DMS153 treated with DMSO at 0.1 percent for 48 hours (cell line): Measurements from ENCODE around the gene TMEM72.
A peak's percentile ranks its signal among the peaks of the same experiment; 100 is the strongest.

ENCODE experiments used
- DNase-seq: peaks from one replicate; lab custom pipeline; 2025; ENCODE audit not compliant: unreplicated experiment; lab: John Stamatoyannopoulos, UW

The TMEM72 gene

DNA sequence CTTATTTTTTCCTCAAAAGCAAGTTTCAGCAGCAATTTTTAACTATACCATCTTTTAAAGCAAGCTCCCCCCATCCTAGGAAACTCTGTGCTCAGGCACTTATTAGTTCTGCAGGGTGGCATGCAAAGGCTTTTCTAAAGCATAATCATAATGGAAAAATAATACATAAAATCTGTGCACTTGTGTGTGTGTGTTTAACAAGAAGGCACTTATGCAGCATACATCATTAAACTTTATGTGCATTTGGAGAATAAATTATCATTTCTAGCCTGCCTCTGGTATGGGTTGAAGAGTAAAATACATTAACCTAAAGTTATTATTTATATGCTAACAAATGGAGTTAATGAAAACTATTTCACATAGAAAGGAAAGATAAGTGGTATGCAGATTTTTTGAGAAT, 42.9 kb downstream of the TMEM72 start:
- no peak for DNase-seq

DNA sequence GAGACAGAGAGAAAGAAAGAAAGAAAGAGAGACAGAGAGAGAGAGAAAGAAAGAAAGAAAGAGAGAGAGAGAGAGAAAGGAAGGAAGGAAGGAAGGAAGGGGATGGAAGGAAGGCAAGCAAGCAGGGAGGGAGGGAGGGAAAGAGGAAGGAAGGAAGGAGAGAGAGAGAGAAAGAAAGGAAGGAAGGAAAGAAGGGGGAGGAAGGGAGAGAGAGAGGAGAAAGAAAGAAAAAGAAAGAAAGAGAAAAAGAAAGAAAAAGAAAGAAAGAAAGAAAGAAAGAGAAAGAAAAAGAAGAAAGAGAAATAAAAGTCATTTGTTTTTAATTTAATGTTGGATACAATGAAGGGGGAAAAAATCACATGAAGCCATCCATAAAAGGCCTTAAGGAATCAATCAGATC, 43.8 kb downstream of the TMEM72 start:
- DNase-seq: no peak

DNA sequence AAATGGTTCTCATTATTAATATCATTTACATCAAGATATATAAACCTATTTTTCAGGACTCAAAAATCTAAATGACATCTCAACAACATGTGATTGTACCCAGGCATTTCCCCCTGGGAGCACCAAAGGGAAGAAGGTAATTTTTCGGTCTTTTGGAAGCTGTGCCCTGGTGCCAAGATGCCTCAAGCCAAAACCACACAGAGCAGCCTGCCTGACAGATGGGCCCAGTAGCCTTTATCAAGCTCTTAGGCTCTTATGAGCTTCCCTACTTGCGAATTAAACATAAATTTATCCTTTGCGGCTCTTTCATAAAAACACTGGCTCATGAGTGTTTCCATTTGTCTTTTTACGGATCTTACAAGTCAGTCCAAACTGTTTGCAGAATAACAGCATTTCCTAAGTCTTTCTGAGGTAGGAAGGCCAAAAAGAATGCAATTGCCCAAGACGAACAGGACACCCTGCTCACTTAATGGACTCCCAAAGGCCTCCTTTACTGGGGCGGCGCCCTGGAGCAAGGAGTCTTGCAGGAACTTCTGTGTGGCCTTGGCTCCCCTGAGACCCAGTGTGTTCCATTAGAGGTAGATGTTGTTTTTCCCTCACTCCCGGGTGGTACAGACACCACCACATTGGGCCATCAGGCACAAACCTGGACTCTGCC, 44.4 kb downstream of the TMEM72 start:
- DNase-seq: no peak

DNA sequence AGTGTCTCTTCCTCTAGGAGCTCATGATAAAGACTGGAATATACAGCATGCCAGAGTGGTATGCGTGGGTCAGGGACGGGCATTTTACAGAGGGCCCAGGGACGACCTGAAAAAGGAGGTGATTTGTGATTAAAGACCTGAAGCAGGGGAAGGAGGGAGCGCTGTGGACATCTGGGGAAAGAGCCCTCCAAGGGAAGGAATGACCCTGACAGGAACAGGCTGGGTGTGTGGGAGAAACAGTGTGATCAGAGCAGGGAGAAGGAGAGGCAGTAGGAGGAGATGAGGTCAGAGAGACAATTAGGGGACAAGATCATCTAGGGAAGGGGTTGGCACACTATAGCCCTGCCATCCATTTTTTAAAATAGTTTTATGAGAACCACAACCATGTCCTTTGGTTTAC, 45.1 kb downstream of the TMEM72 start:
- DNase-seq: no peak

- DNase-seq: no peak
Observed at GRCh38 chr10:44956717-44957706, 45.9 kb downstream of the TMEM72 start.

DNA sequence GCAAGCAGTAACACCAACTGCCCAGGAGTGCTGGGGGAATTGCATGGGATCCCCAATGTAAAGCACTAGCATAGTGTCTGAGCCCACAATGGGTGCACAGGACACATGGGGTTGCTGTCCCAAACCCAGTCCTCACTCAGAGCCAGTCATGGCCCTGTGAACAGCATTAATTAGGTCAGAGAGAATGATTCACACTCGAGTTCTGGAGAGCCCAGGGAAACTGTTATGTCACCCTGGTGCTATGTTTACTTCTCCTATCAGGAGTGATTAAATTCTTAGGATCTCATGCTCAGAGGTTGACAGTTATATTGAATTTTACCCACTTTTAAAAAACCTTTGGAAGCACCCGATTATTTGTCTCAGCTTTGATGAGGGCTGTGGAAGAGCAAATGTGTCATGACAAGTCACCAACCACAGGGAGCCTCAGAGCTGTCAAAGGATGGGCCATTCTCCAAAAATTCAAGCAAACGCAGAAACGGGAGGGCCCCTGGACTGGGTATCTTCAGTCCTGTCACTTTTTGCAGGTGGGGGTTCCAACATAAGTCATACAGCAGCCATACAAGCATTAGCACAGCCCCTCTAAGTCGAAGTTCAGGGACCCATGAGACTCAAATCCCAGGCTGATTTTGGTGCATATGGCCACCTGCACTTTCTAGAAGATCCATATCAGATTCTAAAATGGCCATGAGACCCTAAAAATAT, 47.2 kb downstream of the TMEM72 start:
- DNase-seq: no peak

GRCh38 chr10:44958898-44959246, 47.7 kb downstream of the TMEM72 start:
- DNase-seq: no peak

DNA sequence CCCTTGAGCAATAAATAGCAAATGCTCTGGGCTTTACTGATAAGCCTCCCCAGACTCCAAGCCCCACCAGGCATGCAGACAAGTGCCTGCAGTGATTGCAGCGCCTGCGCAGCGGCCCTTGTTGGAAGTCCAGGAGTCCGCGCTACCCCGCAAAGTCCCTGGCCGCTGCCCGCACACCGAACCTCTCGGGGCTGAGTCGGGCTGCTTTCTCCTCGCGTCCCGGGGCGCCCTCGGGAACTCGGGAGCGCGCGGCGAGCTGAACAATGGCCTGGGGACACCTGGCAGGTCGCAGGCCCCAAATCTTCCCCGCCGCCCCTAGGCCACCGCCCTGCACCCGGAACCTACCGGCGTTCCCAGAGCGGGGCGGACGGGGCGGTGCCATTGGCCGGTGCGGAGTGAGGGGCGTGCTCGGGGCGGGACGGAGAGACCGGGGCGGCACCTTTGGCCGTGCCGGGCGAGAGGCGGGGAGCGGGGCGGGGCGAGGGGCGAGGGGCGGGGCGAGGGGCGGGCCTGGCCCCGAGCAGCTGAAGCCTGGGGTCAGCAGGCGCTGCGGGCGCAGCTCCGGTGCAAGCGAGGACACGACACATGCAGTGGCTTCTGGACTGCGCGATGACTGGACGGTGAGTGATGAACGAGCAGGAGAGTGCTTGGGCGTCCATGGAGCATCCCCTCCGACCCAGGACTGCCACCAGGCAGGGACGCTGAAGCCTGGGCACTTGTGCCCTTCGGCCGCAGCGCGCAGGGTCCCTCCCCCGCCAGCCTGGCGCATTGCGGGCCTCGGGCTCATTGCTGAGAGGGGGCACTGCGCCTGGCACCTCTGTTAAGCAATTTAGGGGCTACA, 48.3 kb downstream of the TMEM72 start, which contains the start of gene RASSF4:
Gene RASSF4, plus strand, starts transcription at position 556 of the 841 bp plus-strand sequence. CDS start 10,401 bp downstream, outside the sequence.
- peak; percentile 54 for DNase-seq

DNA sequence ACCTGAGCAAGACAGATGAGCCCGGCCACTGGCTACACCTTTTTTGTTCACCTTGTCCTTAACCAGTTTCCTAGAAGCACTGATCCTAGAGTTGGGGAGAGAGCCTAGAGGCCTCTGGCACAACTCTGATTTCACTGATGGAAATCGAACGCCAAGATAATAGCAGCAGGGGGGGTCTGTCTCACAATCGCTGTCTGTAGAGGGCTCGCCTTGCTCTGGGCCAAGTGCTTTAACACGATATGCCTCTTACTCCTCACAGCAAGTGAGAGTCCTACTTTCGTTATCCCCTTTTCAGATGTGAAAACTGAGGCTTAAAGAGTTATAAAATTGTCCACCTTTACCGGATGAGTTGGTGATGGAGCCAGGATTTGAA, 48.9 kb downstream of the TMEM72 start:
- no peak for DNase-seq

DNA sequence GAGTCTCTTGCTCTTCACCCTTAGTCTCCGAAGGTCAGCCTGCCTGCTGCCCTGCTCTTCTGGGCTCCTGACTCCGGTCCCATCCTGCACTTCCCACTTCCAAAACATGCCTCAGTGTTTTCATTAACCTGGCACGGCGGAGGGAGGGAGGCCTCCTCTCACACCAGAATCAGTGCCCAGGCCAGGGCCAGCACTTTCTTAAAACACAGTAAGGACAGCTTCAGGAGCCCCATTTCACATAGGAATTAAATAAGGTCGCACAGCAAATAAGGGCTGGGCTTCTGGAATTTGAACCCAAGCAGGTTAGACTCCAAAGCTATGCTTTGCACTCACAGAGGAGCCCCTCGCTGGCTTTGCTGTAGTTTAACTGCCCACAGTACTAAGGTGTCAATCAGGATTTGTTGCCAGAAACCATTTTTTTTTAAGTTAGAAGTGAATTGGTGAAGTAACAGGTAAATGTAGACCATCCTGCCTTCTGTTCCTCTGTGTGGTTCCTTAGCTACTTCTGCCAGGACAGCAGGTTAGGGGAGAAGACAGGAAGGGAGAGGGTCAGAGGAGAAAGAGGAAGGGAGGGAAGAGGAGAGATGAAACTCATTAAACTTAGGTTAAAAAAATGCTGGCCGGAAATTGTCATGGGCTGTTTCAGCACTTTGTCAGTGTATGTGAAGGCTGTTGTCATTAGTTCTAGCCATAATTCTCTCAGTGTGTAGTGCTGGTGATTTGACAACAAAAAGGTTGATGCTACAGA, 49.5 kb downstream of the TMEM72 start:
- DNase-seq: no peak

DNA sequence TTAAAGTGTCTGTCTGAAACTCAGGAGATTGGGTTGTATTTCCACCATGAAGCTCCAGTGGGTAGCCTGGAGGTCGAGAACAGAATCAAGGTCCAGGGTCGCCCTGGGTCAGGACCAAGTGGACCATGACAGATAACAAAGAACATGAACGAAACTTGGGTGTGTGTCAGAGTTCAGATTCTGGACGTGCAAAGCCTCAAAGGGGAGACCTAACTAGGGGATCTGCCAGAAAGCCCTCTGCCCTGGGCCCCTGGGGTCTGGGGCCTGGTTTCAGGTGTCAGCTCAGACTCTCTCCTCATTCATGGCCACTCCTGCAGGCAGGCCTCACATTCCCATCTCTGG, 50.1 kb downstream of the TMEM72 start:
- DNase-seq: no peak

- no peak for DNase-seq
Observed at GRCh38 chr10:44961931-44962750, 51.0 kb downstream of the TMEM72 start.

DNA sequence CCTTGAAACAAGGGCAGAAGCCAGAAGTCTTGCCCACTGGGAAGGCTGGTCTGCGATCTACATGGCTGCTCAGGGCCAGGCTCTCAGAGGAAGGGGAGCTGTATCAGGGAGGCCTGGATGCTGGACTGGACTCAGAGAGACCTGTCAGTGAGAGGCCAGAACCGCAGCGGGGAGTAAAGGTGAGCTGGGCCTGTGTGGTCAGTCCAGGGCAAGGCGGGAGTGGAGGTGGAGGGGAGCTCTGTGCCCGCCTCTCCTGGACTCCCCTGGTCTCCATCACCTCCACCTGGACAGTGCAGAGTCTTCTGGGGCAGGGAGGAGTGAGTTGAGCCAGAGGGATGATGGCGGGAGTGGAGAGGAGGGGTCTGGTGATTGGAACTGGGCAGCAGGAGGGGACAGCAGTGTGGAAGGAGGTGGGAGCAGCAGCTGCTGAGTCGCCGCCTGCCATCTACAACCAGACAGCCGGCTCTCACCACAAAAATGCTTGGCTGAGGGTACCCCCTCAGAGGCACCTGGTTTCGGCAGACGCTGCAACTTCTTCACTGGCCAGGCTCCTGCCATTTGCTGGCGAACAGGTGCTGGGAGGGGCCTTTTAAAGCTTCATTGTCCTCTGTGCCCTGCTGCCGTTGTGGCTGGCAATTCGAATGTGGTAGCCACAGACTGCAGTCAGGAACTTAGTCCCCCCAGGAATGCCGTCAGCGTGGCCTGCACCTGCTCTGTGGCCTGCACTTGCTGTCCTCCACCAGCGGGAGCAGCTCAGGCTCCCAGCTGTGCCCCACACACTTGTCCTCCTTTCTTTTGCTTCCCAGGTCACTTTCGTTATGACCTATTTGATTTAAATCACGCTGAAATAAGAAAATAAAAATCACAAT, 52.0 kb downstream of the TMEM72 start:
- no peak for DNase-seq

DNA sequence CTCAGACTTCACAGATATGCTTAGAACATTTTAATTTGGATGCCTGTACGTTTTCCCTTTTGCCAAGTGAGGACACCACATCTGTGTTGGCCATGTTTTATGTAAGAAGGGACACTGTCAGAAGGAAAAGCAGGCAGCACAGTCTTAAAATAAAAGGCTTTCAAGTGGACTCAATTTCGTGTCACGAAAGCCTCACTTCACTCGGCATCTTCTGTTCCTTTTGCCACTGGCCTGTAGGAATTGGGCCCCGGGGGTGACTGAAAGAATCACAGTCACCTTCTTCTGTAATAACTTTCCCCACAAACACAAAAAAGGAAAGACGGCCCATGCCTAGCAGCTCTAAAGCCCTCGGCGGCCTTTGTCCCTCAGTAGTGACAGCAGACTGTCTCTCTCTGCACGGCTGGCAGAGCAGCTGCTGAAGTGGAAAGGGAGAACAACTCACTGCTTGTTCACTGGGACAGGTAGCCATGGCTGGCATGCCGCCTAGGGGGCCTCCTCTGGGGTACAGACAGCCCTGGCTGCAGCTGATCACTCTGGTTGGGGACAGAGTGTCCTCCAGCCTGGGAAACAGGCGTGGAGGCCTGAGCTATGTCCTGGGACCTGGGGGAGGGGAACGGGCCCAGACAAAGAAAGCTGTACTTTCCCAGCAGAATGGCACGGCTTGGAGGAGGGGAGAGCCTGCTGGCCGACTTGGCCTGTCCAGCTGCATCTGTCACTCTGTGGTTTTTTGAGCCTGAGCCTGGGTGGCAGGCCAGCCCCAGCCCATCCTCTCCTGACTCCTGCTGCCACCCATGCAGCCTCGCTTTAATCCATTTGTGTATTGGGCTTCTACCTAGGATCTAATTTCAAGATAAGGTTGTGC, 52.9 kb downstream of the TMEM72 start:
- DNase-seq: no peak

DNA sequence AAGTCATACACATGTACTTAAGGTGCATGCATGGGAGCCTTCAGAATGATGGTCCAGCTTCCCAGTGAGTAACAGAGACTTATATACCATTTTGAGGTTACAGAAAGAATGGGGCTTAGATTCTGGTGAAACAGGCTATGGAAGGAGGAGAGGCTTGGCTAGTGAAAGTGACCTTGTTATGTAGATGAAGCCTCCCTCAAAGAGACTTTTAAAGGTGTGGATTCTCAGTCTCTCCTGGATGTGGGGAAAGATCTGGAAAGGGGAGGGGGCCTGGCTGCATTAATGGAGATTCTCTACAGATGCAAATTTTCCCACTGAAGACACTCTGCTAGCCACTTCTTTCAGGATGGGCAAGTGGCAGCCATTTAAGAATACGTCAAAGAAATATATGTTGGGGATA, 54.0 kb downstream of the TMEM72 start:
- no peak for DNase-seq

DNA sequence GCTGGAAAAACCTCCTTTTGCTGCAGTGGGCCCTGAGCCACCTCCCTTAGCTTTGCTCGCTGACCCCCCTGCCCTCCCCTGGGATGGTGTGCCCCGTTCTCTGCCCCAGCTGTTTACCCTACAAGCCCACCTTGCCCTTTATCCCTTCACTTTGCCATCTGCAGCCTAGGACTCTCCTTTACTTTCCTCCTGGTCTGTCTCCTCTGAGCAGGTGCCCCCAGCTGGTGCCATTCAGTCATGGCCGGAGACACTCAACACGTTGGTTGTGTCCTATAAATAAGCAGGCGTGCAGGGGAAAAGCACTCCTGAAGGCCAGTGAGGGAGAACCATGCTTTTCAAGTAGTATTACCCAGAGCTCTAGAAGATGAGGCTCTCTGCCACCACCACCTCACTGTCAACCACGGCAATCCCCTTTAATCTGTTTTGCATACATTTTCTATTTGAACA, 54.5 kb downstream of the TMEM72 start:
- no peak for DNase-seq

GRCh38 chr10:44966129-44966815, 55.1 kb downstream of the TMEM72 start:
- no peak for DNase-seq
